Bone marrow (tissue), 2 donors: Measurements from ENCODE around the gene PTGER1.
A peak's percentile ranks its signal among the peaks of the same experiment; 100 is the strongest.
"Not testable (repeated sequence)": the region's sequence is repeated elsewhere in the genome, so short reads cannot be mapped to it uniquely, and the experiment has no call there.

Source experiments
- DNase-seq, 2 donors: peaks; one replicate each; lab custom pipeline; 2025; lab: John Stamatoyannopoulos, UW

PTGER1 gene

GRCh38 chr19:14475251-14476073 is at the start of gene PTGER1:
Gene PTGER1 (minus strand): TSS chr19:14475354. CDS start chr19:14474320, 1,034 bp downstream.
- peak in 1 of 2 donors; percentile 21 for DNase-seq

- no peak for DNase-seq
Observed at GRCh38 chr19:14520543-14520942, 45.4 kb upstream of the PTGER1 start.

- DNase-seq = peak in 1 of 2 donors; percentile 44
Observed at GRCh38 chr19:14519860-14520407, 44.8 kb upstream of the PTGER1 start.

- DNase-seq = no peak
Observed at GRCh38 chr19:14519245-14519859, 44.2 kb upstream of the PTGER1 start.

- peak; percentile 54 to 100 for DNase-seq
Observed at GRCh38 chr19:14517840-14518505, 42.8 kb upstream of the PTGER1 start, which contains the start of gene DNAJB1. Gene DNAJB1 (minus strand): TSS chr19:14518397. CDS start chr19:14518349, 48 bp downstream.

GRCh38 chr19:14517446-14517839 is 42.3 kb upstream of the PTGER1 start:
- DNase-seq = no peak

GRCh38 chr19:14516746-14517438 is 41.7 kb upstream of the PTGER1 start:
- no peak for DNase-seq

GRCh38 chr19:14516048-14516534 is 40.9 kb upstream of the PTGER1 start:
- DNase-seq = no peak

GRCh38 chr19:14515501-14516047 is 40.4 kb upstream of the PTGER1 start:
- no peak for DNase-seq

- no peak for DNase-seq
Observed at GRCh38 chr19:14514215-14514863, 39.2 kb upstream of the PTGER1 start.

- DNase-seq = no peak
Observed at GRCh38 chr19:14512406-14512961, 37.3 kb upstream of the PTGER1 start.

GRCh38 chr19:14511229-14511593 is 36.1 kb upstream of the PTGER1 start:
- DNase-seq = no peak

- DNase-seq = peak; percentile 27 to 67
Observed at GRCh38 chr19:14510311-14511228, 35.4 kb upstream of the PTGER1 start.

GRCh38 chr19:14507704-14508542 is 32.8 kb upstream of the PTGER1 start:
- DNase-seq = no peak

- DNase-seq = peak; percentile 28 to 30
Observed at GRCh38 chr19:14505488-14506239, 30.5 kb upstream of the PTGER1 start.

- not testable (repeated sequence) for DNase-seq
Observed at GRCh38 chr19:14504575-14504974, 29.4 kb upstream of the PTGER1 start.

- DNase-seq = no peak
Observed at GRCh38 chr19:14503285-14503684, 28.1 kb upstream of the PTGER1 start.
